ENCODE results near the gene PTPRM. TPM values are rescaled to one million over a fixed set of nuclear protein-coding genes. Genes with fewer than 3 reads are reported as not detected.

PTPRM gene
- total and polyA plus RNA-seq, 2 experiments from 2014 or later, result 1.6 to 5.3 TPM

- TF ChIP-seq CTCF (conservative IDR thresholded peaks at IDR 0.05; ENCODE audit: low read depth in 2 of 2), result peak in 1 of 2 experiments; percentile 24; a peak in 1 of 4 replicates
- TF ChIP-seq, protein P1, sequence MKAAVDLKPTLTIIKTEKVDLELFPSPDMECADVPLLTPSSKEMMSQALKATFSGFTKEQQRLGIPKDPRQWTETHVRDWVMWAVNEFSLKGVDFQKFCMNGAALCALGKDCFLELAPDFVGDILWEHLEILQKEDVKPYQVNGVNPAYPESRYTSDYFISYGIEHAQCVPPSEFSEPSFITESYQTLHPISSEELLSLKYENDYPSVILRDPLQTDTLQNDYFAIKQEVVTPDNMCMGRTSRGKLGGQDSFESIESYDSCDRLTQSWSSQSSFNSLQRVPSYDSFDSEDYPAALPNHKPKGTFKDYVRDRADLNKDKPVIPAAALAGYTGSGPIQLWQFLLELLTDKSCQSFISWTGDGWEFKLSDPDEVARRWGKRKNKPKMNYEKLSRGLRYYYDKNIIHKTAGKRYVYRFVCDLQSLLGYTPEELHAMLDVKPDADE (IDR thresholded peaks at IDR 0.05), result no peak
Observed at GRCh38 chr18:7808992-7809391, 241.9 kb downstream of the PTPRM start (continued).

DNA sequence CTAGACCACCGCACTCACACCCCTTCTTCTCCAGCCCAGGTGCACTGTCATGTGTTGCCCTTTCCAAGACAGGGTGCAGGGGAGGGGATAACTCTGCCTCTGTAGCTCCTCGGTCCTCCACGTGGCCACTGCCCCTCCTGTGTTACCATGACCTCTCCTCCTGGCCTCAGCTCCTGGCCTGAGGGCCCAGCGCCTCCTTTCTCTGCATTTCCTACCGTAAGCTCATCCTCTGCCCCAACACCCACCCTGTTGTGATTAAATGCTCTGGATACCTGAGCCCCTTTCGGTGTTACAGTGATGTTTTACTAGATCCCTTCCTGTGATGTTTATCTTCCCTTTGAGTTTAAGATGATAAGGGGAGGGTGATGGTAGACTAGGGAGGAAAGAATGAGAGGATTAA, 242.3 kb downstream of the PTPRM start:
- no peak overlapping the region for H3K27ac Mint-ChIP-seq
- Histone ChIP-seq H4K20me1 (replicated peaks; ENCODE audit: insufficient read depth) (no peaks in the 10 kb centered on the region), H3K4me3 (no peak overlapping the region), H3K9me2 (ENCODE audit: insufficient read depth) (0 out of 2 replicates have a peak, but pooled peaks cover 3% of the 10 kb centered on the region), H3K4me1 (ENCODE audit: insufficient read depth) (peaks cover 5% of the 10 kb centered on the region; the same call in 1 of the 2 replicates), H3K36me3 (ENCODE audit: insufficient read depth) (no peaks in the 10 kb centered on the region; the same call in 1 of the 2 replicates), H3K27me3 (ENCODE audit: insufficient read depth) (no peaks in the 10 kb centered on the region), H3F3A (replicated peaks; ENCODE audit: low read depth) (no peaks in the 10 kb centered on the region), H3K27ac (ENCODE audit: low read depth) (no peak overlapping the region), H3K79me2 (replicated peaks; ENCODE audit: insufficient read depth) (no peaks in the 10 kb centered on the region), H2AFZ (no peak overlapping the region), H3K4me2 (no peak overlapping the region)
- peaks cover 11% of the 10 kb centered on the region for H3K9me3 Mint-ChIP-seq
- H3K4me1 Mint-ChIP-seq, result peaks cover 13% of the 10 kb centered on the region
- ATAC-seq (no peak), DNase-seq (ENCODE audit: low spot score) (no peak)
- H3K27me3 Mint-ChIP-seq (ENCODE audit: insufficient read depth, low read depth, poor library complexity), result peaks cover 2% of the 10 kb centered on the region
- peaks cover 7% of the 10 kb centered on the region; the same call in 2 of the 3 replicates for H3K36me3 Mint-ChIP-seq (ENCODE audit: low read depth)
- H3K4me3 Mint-ChIP-seq, result no peak overlapping the region
- TF ChIP-seq, protein P1 (IDR thresholded peaks at IDR 0.05), result no peak
- TF ChIP-seq EZH2 (IDR thresholded peaks at IDR 0.05; ENCODE audit: low read depth, unreplicated experiment), result no peak
- TF ChIP-seq JUNB (IDR thresholded peaks at IDR 0.05; ENCODE audit: unreplicated experiment), result no peak
- no peak for TF ChIP-seq NANOG (IDR thresholded peaks at IDR 0.05; ENCODE audit: borderline replicate concordance)
- TF ChIP-seq POLR2AphosphoS5 (IDR thresholded peaks at IDR 0.05; ENCODE audit: low read depth), result no peak
- TF ChIP-seq EZH2phosphoT487 (IDR thresholded peaks at IDR 0.05; ENCODE audit: unreplicated experiment), result no peak
- TF ChIP-seq ZNF462 (CRISPR knock-in tag; IDR thresholded peaks at IDR 0.05), result no peak
- TF ChIP-seq ZNF331 (CRISPR knock-in tag; IDR thresholded peaks at IDR 0.05; ENCODE audit: low read depth), result no peak
- TF ChIP-seq CREB1 (CRISPR knock-in tag; IDR thresholded peaks at IDR 0.05; ENCODE audit: low read depth), result no peak
- no peak for TF ChIP-seq REST (IDR thresholded peaks at IDR 0.05; ENCODE audit: unreplicated experiment)
